ENCODE measurements around the gene SLC44A5. TPM values are rescaled to one million over a fixed set of nuclear protein-coding genes. Genes with fewer than 3 reads are reported as not detected.

Gene SLC44A5
- total and polyA plus RNA-seq, 7 donors: 0.01 to 7.5 (median 0.49) TPM

GRCh38 chr1:75470448-75470847 lies 140.5 kb downstream of the SLC44A5 start:
- Histone ChIP-seq H3K36me3 (ENCODE audit: insufficient read depth in 1 of 2, low read depth in 1 of 2) (no peaks in the 10 kb centered on the region), H3K9me3 (no peaks in the 10 kb centered on the region), H3K27ac (no peak overlapping the region), H3K27me3 (ENCODE audit: insufficient read depth in 3 of 3, low read length in 2 of 3) (no peaks in the 10 kb centered on the region), H3K4me3 (no peak overlapping the region), H3K4me1 (no peaks in the 10 kb centered on the region)
- DNase-seq (no peak), ATAC-seq (no peak)
- intact Hi-C loops (cut with DNase I): no loop called here
- WGBS, 3 donors: 74 to 79% (median 75%) methylated on average over 6 of the region's 6 CpGs
- TF ChIP-seq, protein P1, sequence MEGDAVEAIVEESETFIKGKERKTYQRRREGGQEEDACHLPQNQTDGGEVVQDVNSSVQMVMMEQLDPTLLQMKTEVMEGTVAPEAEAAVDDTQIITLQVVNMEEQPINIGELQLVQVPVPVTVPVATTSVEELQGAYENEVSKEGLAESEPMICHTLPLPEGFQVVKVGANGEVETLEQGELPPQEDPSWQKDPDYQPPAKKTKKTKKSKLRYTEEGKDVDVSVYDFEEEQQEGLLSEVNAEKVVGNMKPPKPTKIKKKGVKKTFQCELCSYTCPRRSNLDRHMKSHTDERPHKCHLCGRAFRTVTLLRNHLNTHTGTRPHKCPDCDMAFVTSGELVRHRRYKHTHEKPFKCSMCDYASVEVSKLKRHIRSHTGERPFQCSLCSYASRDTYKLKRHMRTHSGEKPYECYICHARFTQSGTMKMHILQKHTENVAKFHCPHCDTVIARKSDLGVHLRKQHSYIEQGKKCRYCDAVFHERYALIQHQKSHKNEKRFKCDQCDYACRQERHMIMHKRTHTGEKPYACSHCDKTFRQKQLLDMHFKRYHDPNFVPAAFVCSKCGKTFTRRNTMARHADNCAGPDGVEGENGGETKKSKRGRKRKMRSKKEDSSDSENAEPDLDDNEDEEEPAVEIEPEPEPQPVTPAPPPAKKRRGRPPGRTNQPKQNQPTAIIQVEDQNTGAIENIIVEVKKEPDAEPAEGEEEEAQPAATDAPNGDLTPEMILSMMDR (IDR thresholded peaks at IDR 0.05): no peak

DNA sequence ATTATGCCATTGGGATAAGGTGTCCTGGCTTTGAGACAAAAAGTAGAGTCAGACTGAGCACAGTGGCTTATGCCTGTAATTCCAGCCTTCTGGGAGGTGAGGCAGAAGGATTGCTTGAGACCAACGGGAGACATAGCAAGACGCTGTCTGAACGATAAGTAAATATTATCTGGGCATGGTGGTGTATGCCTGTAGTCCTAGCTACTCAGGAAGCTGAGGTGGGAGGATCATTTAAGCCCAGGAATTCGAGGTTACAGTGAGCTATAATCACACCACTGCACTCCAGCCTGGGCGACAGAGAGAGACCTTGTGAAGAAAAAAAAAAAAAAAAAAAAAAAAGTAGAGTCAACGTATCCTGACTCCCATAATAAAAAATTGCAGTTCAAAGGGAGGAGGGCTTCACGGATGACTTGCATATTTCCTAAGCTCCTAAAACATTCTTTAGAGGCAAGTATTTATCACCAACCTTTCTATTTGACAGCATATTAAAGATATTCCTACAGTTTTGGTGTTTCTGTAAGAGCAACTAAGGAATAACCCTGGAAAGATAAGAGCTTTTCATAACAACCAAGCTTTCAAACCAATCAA lies 141.2 kb downstream of the SLC44A5 start:
- TF ChIP-seq, protein P1 (IDR thresholded peaks at IDR 0.05): no peak
- Histone ChIP-seq H3K27ac (no peak overlapping the region), H3K9me3 (no peaks in the 10 kb centered on the region), H3K27me3 (ENCODE audit: insufficient read depth in 3 of 3, low read length in 2 of 3) (no peaks in the 10 kb centered on the region), H3K4me3 (no peak overlapping the region), H3K4me1 (no peaks in the 10 kb centered on the region), H3K36me3 (ENCODE audit: insufficient read depth in 1 of 2, low read depth in 1 of 2) (no peaks in the 10 kb centered on the region)
- WGBS, 3 donors: 54 to 58% (median 58%) methylated on average over 7 of the region's 7 CpGs
- ATAC-seq: no peak
- no peak for DNase-seq
- intact Hi-C loops (cut with DNase I): no loop called here

GRCh38 chr1:75461808-75462325 lies 149.0 kb downstream of the SLC44A5 start:
- intact Hi-C loops (cut with DNase I): no loop called here
- Histone ChIP-seq H3K27ac (no peak overlapping the region), H3K27me3 (ENCODE audit: insufficient read depth in 3 of 3, low read length in 2 of 3) (no peaks in the 10 kb centered on the region), H3K4me3 (no peak overlapping the region), H3K36me3 (ENCODE audit: insufficient read depth in 1 of 2, low read depth in 1 of 2) (no peaks in the 10 kb centered on the region), H3K9me3 (no peaks in the 10 kb centered on the region), H3K4me1 (no peaks in the 10 kb centered on the region)
- TF ChIP-seq, protein P1 (IDR thresholded peaks at IDR 0.05): no peak
- ATAC-seq (no peak), DNase-seq (no peak)
- WGBS, 3 donors: 80 to 86% (median 82%) methylated on average over 3 of the region's 3 CpGs

GRCh38 chr1:75449998-75450397 lies 160.9 kb downstream of the SLC44A5 start:
- 64 to 75% (median 74%) methylated on average over 5 of the region's 5 CpGs for WGBS, 3 donors

More at GRCh38 chr1:75449998-75450397, 160.9 kb downstream of the SLC44A5 start:
- Histone ChIP-seq H3K4me3 (no peak overlapping the region), H3K36me3 (ENCODE audit: insufficient read depth in 1 of 2, low read depth in 1 of 2) (no peaks in the 10 kb centered on the region), H3K4me1 (no peaks in the 10 kb centered on the region), H3K27me3 (ENCODE audit: insufficient read depth in 3 of 3, low read length in 2 of 3) (no peaks in the 10 kb centered on the region), H3K9me3 (no peaks in the 10 kb centered on the region), H3K27ac (no peak overlapping the region)
- intact Hi-C loops (cut with DNase I): no loop called here
- DNase-seq (no peak), ATAC-seq (no peak)
- TF ChIP-seq, protein P1 (IDR thresholded peaks at IDR 0.05): no peak
